Esophagus (tissue), 2 donors: ENCODE measurements around the gene NEK7. TPM values are rescaled to one million over a fixed set of nuclear protein-coding genes. Genes with fewer than 3 reads are reported as not detected.

Source experiments
- H3K27ac ChIP-seq, 2 donors: one replicate each; pipeline ENCODE4 v1.5.1; 2013; ENCODE audit warnings: low read depth in 2 of 2, mild to moderate bottlenecking in 2 of 2, inconsistent platforms in 1 of 2, low read length in 1 of 2, moderate library complexity in 1 of 2
- H3K27me3 ChIP-seq, 2 donors: one replicate each; pipeline ENCODE4 v1.6.1; 2013; ENCODE audit warnings: low read length in 2 of 2, control low read depth in 1 of 2, mild to moderate bottlenecking in 1 of 2; ENCODE audit not compliant: insufficient read depth in 2 of 2, control insufficient read depth in 1 of 2
- H3K36me3 ChIP-seq, 2 donors: one replicate each; pipeline ENCODE4 v1.6.1; 2013; ENCODE audit warnings: low read length in 1 of 2; ENCODE audit not compliant: control insufficient read depth in 2 of 2, insufficient read depth in 2 of 2
- H3K4me1 ChIP-seq, 2 donors: one replicate each; pipeline ENCODE4 v1.6.1; 2013; ENCODE audit warnings: low read length in 1 of 2; ENCODE audit not compliant: control insufficient read depth in 2 of 2, insufficient read depth in 2 of 2
- H3K4me3 ChIP-seq, 2 donors: one replicate each; pipeline ENCODE4 v1.5.1; 2013; ENCODE audit warnings: low read length in 2 of 2, mild to moderate bottlenecking in 2 of 2, low read depth in 1 of 2, moderate library complexity in 1 of 2
- H3K9me3 ChIP-seq, 2 donors: one replicate each; pipeline ENCODE4 v1.6.1; 2013; ENCODE audit warnings: mild to moderate bottlenecking in 2 of 2, low read depth in 1 of 2, low read length in 1 of 2, moderate library complexity in 1 of 2; ENCODE audit not compliant: control insufficient read depth in 2 of 2, insufficient read depth in 1 of 2
- WGBS, 2 donors: extraction: QIAGEN DNeasy Blood & Tissue Kit; methylation state at CpG; one replicate each; pipeline ENCODE4 v1.1.7; 2013; 5-methylcytosine and 5-hydroxymethylcytosine counted together
- polyA plus RNA-seq, 2 donors: library from polyadenylated mRNA; stranded (reverse); fragments of 200-250 nt; gene quantifications; one replicate each; pipeline ENCODE4 v1.2.3, GENCODE V29; 2013
- donor health status: healthy with polysubstance abuse.
- donor health status: Bipolar disorder and iron deficiency.

Gene NEK7
- polyA plus RNA-seq, 2 donors = 9.7 to 13.2 TPM

GRCh38 chr1:198135366-198135765 lies 21.4 kb upstream of the NEK7 start:
- no peaks in the 10 kb centered on the region for H3K27me3 ChIP-seq
- 67 to 78% methylated on average over 1 of the region's 1 CpG for WGBS, 2 donors
- H3K27ac ChIP-seq = no peak overlapping the region
- H3K36me3 ChIP-seq = no peaks in the 10 kb centered on the region
- no peaks in the 10 kb centered on the region for H3K4me1 ChIP-seq
- H3K4me3 ChIP-seq = no peak overlapping the region
- no peaks in the 10 kb centered on the region for H3K9me3 ChIP-seq

GRCh38 chr1:198141668-198142351 lies 15.0 kb upstream of the NEK7 start:
- 85 to 93% methylated on average over 2 of the region's 2 CpGs for WGBS, 2 donors
- H3K4me1 ChIP-seq = no peaks in the 10 kb centered on the region
- no peak overlapping the region for H3K27ac ChIP-seq
- H3K27me3 ChIP-seq = no peaks in the 10 kb centered on the region
- H3K36me3 ChIP-seq = no peaks in the 10 kb centered on the region
- H3K9me3 ChIP-seq = no peaks in the 10 kb centered on the region
- no peak overlapping the region for H3K4me3 ChIP-seq

GRCh38 chr1:198143797-198144196 lies 13.0 kb upstream of the NEK7 start:
- H3K9me3 ChIP-seq = no peaks in the 10 kb centered on the region
- H3K4me3 ChIP-seq = no peak overlapping the region
- H3K27me3 ChIP-seq = no peaks in the 10 kb centered on the region
- no peaks in the 10 kb centered on the region for H3K4me1 ChIP-seq
- H3K36me3 ChIP-seq = no peaks in the 10 kb centered on the region
- no peak overlapping the region for H3K27ac ChIP-seq
- WGBS, 2 donors = 55 to 57% methylated on average over 3 of the region's 3 CpGs

DNA sequence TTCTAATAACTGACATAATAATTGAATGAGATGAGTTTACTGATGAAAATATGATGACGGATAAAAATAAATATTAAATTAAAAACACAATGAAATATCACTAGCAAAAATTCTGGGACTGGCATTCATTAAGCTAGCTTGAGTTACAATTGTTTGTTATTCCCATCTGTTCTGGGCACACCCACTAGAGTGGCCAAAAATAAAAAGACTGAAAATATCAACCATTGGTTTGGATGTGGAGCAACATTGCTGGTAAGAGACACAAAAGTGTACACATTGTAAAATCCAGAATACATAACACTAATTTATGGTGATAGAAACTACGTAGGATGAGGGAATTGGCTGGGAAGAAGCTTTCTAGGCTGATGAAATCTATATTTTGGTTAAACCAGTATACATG lies 9.6 kb upstream of the NEK7 start:
- 88 to 94% methylated on average over 2 of the region's 2 CpGs for WGBS, 2 donors
- Histone ChIP-seq H3K4me3 (no peak overlapping the region), H3K9me3 (no peaks in the 10 kb centered on the region), H3K4me1 (no peaks in the 10 kb centered on the region), H3K27me3 (no peaks in the 10 kb centered on the region), H3K36me3 (no peaks in the 10 kb centered on the region), H3K27ac (no peak overlapping the region)

GRCh38 chr1:198150369-198150768 lies 6.4 kb upstream of the NEK7 start:
- Histone ChIP-seq H3K9me3 (no peaks in the 10 kb centered on the region), H3K27ac (no peak overlapping the region), H3K36me3 (no peaks in the 10 kb centered on the region), H3K27me3 (no peaks in the 10 kb centered on the region), H3K4me1 (no peaks in the 10 kb centered on the region), H3K4me3 (no peak overlapping the region)
- WGBS, 2 donors = 75 to 77% methylated on average over 1 of the region's 1 CpG

DNA sequence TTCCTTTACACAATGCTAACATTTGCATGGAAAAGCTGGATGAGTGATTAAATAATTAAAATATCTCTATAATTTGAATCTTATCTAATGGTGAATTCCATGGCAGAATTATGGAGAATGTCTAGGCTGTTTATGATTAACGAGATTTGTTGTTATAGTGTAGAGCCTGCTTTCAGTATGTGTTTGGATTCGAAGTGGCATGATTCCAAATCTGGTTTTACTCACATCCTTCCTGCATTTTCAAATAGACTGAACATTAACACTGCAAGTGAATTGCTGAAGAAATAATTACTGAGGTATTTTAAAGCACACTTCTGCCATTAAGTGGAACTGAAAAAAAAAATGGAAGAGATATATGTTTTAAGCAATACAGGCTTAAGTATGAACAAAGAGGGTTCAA lies 5.1 kb upstream of the NEK7 start:
- Histone ChIP-seq H3K4me3 (no peak overlapping the region), H3K4me1 (no peaks in the 10 kb centered on the region), H3K9me3 (no peaks in the 10 kb centered on the region), H3K27me3 (no peaks in the 10 kb centered on the region), H3K27ac (no peak overlapping the region), H3K36me3 (no peaks in the 10 kb centered on the region)
- 32 to 38% methylated on average over 2 of the region's 2 CpGs for WGBS, 2 donors

GRCh38 chr1:198153103-198153502 lies 3.7 kb upstream of the NEK7 start:
- Histone ChIP-seq H3K9me3 (no peaks in the 10 kb centered on the region), H3K27ac (no peak overlapping the region), H3K27me3 (no peaks in the 10 kb centered on the region), H3K4me1 (no peaks in the 10 kb centered on the region), H3K4me3 (no peak overlapping the region), H3K36me3 (no peaks in the 10 kb centered on the region)

GRCh38 chr1:198153804-198154203 lies 3.0 kb upstream of the NEK7 start:
- no peaks in the 10 kb centered on the region for H3K9me3 ChIP-seq
- no peaks in the 10 kb centered on the region for H3K27me3 ChIP-seq
- H3K36me3 ChIP-seq = no peaks in the 10 kb centered on the region
- WGBS, 2 donors = 78 to 81% methylated on average over 1 of the region's 1 CpG
- H3K4me1 ChIP-seq = no peaks in the 10 kb centered on the region
- H3K4me3 ChIP-seq = no peak overlapping the region
- H3K27ac ChIP-seq = no peak overlapping the region

DNA sequence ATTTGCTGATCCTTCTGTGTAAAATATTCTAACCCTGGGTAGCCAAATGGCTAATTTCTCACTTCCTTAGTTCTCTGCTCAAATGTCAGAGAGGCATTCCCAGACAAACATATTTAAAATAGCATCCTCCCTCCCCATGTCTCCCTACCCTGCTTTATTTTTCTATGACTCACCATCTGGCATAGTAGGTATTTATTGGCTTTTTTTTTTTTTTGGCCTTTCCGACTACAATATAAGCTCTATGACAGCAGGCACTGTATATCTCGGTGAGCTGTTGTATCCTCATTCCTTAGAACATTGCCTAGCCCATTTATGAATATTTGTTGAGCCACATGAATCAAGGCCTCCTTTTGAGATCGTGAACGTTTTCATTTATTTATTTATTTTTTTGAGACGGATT lies 1.5 kb upstream of the NEK7 start:
- WGBS, 2 donors = 68 to 69% methylated on average over 5 of the region's 5 CpGs

GRCh38 chr1:198156111-198156744 lies 570 bp upstream of the NEK7 start:
- Histone ChIP-seq H3K9me3 (no peaks in the 10 kb centered on the region), H3K27ac (peak overlapping the region; percentile 99), H3K4me3 (peak overlapping the region; percentile 82 to 90), H3K4me1 (no peaks in the 10 kb centered on the region), H3K36me3 (no peaks in the 10 kb centered on the region), H3K27me3 (no peaks in the 10 kb centered on the region)
- WGBS, 2 donors = 0 to 1% methylated on average over 13 of the region's 13 CpGs

More for the DNA sequence above, 1.5 kb upstream of the NEK7 start:
- Histone ChIP-seq H3K36me3 (no peaks in the 10 kb centered on the region), H3K4me3 (no peak overlapping the region), H3K27ac (no peak overlapping the region), H3K9me3 (no peaks in the 10 kb centered on the region), H3K27me3 (no peaks in the 10 kb centered on the region), H3K4me1 (no peaks in the 10 kb centered on the region)
